ENCODE results near the gene CAPN9. TPM values are rescaled to one million over a fixed set of nuclear protein-coding genes. Genes with fewer than 3 reads are reported as not detected.
"Not testable (repeated sequence)": the region's sequence is repeated elsewhere in the genome, so short reads cannot be mapped to it uniquely, and the experiment has no call there.

Gene CAPN9
- total RNA-seq, 1 donor from 2014 or later, result 0.49 TPM

GRCh38 chr1:230746617-230747016 is 571 bp upstream of the CAPN9 start:
- DNase-seq, result no peak

- DNase-seq, result no peak
Observed at GRCh38 chr1:230747890-230748800, 957 bp downstream of the CAPN9 start.

- no peak for DNase-seq
Observed at GRCh38 chr1:230749150-230749549, 2.0 kb downstream of the CAPN9 start.

GRCh38 chr1:230749635-230750034 is 2.4 kb downstream of the CAPN9 start:
- DNase-seq, result no peak

- DNase-seq, result no peak
Observed at GRCh38 chr1:230750576-230750975, 3.4 kb downstream of the CAPN9 start.

- no peak for DNase-seq
Observed at GRCh38 chr1:230750986-230751625, 3.9 kb downstream of the CAPN9 start.

GRCh38 chr1:230752407-230752806 is 5.2 kb downstream of the CAPN9 start:
- no peak for DNase-seq

- DNase-seq, result no peak
Observed at GRCh38 chr1:230753191-230753585, 6.0 kb downstream of the CAPN9 start.

GRCh38 chr1:230753586-230754251 is 6.5 kb downstream of the CAPN9 start:
- DNase-seq, result peak; percentile 7

- no peak for DNase-seq
Observed at GRCh38 chr1:230754796-230755195, 7.6 kb downstream of the CAPN9 start.

GRCh38 chr1:230757856-230758708 is 10.9 kb downstream of the CAPN9 start:
- no peak for DNase-seq

GRCh38 chr1:230758709-230759368 is 11.7 kb downstream of the CAPN9 start:
- DNase-seq, result peak; percentile 92

- DNase-seq, result peak; percentile 38
Observed at GRCh38 chr1:230759369-230760065, 12.3 kb downstream of the CAPN9 start.

GRCh38 chr1:230760360-230760827 is 13.2 kb downstream of the CAPN9 start:
- DNase-seq, result no peak

GRCh38 chr1:230761443-230762167 is 14.4 kb downstream of the CAPN9 start:
- no peak for DNase-seq

- no peak for DNase-seq
Observed at GRCh38 chr1:230763927-230764591, 16.9 kb downstream of the CAPN9 start.

GRCh38 chr1:230766318-230766717 is 19.1 kb downstream of the CAPN9 start:
- DNase-seq, result no peak

GRCh38 chr1:230767859-230768612 is 20.8 kb downstream of the CAPN9 start:
- not testable (repeated sequence) for DNase-seq

Data from skin of body (tissue), 2 donors.